GM18951 (cell line): Measurements from ENCODE around the gene USP3.
A peak's percentile ranks its signal among the peaks of the same experiment; 100 is the strongest.

Experiments used
- POLR2A ChIP-seq: IDR thresholded peaks from 4 replicates; pipeline ENCODE4 v1.6.1; 2011; ENCODE audit warnings: mild to moderate bottlenecking; ENCODE audit not compliant: insufficient read length, insufficient read depth; ENCODE audit errors: extremely low read depth
- in situ Hi-C: fragments of 300-500 bp; cut with MboI; formaldehyde crosslinking; loops from one replicate; pipeline ENCODE4 v1.12.0; 2022; ENCODE audit warnings: low sequenced_read_pairs, mixed read lengths, inconsistent platforms; ENCODE audit not compliant: unreplicated experiment

Gene USP3

DNA sequence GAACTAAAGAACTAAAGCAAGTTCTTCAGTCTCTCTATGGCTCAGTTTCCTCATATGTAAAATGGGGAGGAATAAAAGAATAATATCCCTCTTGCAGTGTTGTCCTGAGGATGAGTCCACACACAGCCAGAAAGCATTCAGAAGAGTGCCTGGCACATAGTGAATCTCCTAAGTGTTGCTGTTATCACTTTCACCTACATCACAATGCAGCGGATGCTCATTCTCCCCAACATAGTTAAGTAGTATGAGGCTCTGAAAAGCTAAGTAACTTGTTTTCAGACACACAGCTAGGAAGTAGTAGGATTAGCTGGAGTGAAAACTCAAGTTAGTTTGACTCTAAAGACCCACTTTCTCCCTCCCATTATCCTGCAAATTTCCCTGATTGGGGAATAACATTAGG, 9.1 kb upstream of the USP3 start:
- in situ Hi-C loops = no loop called here
- no peak for TF ChIP-seq POLR2A

DNA sequence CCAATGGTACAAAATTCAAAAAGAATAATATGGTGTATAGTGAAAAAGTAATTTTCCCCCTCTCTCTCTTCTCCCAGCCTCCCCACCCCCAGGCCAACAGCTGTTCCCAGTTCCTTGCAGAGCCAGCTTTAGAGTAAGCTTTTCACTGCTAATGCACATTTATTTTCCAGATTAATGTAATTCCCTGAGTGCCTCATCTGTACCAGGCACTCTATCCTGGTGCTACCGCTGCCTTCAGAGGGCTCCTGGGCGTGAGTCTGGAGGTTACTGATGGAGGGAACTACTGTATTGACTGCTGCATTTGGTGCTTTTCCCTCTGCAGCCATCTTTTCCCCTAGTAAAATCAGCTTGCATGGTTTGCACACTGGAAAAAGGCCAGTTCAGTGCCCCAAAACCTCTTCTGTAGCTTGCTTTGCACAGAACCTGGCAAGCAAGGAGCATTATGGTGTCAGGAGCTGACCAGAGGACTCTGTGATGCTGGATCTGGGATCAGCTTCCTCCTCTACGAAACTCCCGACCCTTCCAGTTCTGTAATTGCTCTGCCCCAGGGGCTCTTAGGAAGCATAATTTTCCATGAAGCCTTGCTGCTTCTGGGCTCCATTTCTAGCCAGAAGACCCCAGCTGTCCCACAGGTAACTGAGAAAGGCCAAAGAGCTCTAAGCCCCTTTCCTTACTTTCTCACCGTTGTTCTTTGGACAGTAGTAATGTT, 8.5 kb upstream of the USP3 start:
- TF ChIP-seq POLR2A = no peak
- in situ Hi-C loops = no loop called here

DNA sequence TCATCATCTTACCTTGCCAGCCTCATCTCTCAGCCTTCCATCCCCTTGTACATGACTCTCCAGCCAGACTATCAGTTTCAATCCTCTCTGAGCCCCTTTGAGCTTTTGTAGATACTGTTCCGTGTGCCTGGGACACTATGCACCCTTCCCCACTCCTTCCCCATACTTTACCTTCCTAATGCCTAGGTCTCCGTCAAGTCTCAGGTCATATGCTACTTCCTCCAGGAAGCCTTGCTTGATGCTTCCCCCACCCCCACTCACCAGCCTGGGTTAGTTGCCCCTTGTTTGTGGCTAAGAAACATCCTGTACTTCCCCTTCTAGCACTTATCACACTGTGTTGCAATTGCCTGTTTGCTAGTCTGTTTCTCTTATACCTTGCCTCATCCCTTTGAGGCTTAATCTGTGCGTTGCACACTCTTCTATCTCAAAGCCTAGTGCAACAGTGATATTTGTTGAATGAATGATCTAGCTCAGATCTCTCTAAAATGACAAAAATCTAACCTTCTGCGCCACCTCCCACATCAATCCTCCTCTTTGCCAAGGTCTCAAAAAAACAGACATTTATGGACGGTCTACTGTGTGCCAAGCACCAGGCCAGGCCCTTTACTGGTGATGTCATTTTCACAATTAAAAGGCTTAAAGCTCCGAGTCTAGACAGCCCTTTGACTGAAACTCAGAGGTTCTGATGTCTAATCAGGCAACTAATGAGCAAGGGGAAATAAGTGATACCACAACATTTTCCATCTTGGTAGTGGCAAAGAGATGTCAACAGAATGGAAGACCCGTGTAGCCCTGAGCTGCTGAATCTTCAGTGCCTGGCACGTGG, 6.5 kb upstream of the USP3 start:
- in situ Hi-C loops = no loop called here
- no peak for TF ChIP-seq POLR2A

DNA sequence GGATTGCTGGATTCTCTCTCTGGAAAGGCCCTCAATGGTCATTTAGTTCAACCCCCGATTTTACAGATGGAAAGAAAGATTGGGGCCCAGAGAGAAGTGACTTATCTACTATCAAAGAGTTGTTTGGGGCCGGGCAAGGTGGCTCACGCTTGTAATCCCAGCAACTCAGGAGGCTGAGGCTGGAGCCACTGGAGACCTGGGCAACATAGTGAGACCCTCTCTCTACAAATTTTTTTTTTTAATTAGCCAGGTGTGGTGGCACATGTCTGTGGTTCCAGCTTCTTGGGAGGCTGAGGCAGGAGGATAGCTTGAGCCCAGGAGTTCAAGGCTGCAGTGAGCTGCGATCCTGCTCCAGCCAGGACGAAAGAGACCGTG, 5.2 kb upstream of the USP3 start:
- in situ Hi-C loops = no loop called here
- no peak for TF ChIP-seq POLR2A

DNA sequence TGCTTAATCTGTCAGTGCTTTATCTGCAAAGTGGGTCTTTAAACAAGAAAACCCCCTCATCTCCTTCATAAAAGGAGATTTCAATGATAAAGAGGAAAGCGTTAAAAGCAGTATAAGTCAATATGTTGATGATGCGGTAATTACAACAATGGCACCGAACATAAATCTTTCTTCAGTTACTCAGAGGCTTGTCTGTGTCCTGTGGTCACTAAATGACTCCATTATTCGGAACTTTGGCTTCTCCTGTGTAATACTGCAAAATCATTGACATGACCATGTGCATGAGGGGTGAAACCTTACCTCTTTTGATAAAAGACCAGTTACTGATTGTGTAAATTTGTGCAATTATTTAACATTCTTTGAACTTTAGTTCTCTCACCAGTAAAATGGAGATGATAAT, 4.8 kb upstream of the USP3 start:
- in situ Hi-C loops = no loop called here
- no peak for TF ChIP-seq POLR2A

DNA sequence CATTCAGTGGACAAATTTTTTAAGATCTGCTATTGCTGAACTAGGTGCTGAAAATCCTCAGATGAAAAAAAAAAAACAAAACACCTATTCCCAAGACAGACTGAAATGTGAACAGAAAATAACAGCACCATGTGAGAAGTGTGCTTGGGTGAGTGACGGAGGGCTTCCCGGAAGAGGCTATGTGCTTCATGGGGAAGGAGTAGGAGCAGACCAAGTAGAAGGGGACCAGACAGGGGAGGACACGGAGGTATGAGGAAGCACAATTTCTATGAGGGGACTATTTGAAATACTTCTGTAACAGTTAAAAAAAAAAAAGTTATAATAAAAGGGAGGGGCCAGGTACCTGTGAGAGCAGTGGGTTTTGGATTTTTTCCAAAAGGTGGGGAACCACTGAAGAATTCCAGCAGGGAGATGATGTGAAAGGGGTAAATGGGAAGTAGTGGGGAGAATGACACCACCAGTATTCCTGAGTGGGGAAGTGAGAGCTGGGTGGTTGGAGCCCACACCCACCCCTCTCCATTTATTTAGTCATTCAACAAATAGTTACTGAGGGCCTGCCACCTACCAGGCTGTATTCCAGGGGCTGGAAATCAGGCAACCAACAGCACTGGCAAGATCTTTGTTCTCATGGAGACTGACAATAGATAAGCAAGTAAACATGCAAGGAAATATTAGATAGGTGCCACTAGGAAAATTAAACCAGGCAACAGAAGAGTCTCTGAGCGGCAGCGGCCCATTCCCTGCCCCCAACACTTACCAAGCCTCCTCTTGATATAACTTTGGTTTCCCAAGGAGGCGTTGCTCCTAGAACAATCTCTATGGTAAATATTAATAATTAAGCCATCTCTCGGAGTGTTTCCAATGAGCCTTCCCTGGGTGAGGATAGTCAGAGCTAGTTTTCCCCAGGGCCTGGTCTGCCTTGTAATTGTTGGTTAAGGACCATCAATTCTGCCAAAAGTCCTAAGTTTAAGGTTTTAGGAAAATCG, 3.8 kb upstream of the USP3 start:
- in situ Hi-C loops = no loop called here
- TF ChIP-seq POLR2A = no peak

DNA sequence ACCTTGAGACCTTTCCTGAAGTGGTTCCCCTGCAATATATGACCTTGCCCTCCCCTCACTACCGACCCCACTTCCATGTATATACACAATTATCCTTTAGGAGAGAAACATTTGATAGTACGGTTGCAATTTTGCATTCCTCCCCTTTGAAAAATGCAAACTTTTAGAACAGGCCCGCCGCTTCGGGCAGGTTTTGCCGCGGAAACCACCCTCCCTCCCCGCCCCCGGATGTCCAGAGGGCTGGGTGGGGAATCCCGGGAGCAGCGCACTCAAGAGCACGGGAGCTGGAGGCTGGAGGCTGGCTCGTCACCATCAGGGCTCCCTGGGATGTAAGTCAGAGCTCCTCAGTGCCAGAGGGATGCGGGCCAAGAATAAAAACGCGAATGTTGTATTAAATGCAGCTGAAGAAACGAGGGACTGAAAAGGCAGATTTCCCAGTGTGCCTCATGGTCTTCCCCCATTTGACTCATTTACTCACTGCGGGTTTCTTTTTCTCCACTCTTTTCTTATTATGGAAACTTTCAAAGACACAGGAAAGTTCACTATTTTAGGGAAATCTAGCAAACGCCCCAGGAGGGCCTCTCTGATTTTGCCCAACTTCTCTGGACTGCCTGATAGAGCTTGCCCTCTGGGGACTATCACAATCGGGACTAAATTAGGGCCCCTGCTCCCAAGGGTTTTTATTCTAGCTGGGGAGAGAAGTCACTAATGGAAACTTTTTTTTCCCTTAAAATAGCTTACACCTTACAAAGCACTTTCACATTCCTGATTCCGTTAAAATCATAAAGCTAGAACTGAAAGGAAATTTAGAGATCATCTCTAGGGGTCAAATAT, 2.9 kb upstream of the USP3 start:
- in situ Hi-C loops = no loop called here
- TF ChIP-seq POLR2A = peak; percentile 55

DNA sequence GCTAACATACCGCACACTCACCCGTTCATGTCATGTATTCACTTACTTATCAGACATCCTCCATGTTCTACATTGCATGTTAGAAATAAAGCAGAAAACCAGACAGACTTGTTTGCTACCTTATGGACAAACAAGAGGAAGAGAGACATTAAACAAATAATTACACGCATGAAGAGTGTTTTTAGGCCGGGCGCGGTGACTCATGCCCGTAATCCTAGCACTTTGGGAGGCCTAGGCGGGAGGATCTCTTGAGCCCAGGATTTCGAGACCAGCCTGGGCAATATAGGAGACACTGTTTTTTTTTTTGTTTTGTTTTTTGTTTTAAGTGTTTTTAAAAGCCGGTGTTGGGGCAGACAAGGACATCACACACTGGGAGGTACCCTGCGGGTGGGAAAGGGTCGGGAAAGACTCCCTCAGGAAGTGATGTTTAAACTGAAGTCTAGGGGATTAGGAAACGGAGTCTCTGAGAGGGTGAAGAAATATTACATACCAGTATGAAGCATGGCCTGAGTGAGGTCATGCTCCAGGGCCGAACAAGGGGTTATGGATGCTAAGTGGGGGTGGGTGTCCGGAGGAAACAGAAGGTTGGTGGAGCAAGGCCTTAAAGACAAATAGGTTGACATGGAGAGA, 2.1 kb upstream of the USP3 start:
- TF ChIP-seq POLR2A = no peak
- in situ Hi-C loops = no loop called here

DNA sequence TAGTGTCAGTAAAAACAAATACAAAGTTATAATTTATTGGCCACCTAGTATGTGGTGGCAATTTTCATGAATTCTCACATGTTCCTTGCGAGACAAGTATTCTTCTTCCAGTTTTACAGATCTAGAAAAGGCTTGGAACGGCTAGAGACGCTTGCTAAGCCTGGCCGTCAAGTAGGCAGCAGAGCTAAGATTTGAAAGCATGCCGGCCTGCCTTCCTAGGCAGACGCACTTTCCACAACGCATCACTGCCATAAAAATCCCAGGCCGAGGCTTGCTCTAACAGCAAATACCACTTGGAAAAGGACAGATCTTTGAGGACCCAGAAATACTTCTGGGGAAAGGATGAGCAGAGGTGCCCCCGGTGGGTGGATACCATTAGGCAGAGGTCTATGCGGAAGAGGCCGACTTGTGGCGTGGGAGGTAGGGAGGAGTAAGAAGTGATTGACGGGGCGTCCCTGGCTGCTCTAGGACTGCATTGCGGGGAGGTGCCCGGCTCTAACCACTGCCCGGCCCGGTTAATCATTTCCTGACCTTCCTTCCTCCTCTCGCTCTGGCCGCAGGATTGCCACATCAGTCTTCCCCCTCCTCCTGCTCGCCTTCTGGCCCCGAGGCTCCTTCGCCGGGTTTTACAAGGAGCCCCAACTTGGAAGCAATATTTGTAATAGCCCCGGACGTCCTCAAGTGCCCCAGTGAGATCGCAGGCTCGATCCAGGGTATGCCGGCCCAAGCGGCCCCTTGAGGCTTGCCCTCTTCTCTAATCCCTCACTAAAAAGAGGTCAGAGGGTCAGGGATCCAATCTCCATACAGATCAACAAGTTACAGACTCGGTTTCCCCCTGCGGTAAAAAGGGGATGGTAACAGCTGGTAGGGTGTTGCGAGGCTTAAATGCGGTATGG, 1.3 kb upstream of the USP3 start:
- peak; percentile 71 for TF ChIP-seq POLR2A
- in situ Hi-C loops = no loop called here

DNA sequence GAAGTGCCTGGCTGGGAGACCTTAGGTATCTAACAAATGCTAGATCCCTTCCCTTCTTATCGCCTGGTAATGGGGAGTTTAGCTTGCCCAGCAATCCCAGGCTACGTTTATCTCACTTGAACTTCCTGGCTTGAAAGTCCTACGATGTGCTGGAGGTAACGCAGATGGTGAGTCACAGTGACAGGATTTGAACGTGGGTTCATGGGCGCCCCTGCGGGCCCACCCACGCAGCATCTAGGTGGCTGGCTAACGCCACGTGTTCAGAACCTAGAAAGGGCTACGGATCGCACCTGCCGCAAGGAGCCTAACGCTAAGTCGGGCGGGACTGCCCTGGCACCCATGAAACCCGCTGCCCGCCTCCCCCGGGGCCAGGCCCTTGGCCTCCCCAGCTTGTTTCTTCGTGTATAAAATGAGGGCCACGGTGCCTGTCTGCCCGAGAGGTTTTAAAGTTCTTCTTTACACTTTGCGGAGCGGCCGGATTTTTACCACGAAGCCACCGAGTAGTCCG, 600 bp upstream of the USP3 start:
- TF ChIP-seq POLR2A = peak; percentile 21
- in situ Hi-C loops = no loop called here
